Karpas-422 (cell line): ENCODE results near the gene PLXDC2. TPM values are rescaled to one million over a fixed set of nuclear protein-coding genes. Genes with fewer than 3 reads are reported as not detected.

ENCODE experiments used
- DNase-seq: peaks from one replicate; pipeline ENCODE4 v3.0.0-alpha.2; 2015
- H2AFZ ChIP-seq: fragments of 200-600 bp; sonication (generic); 2 replicates; pipeline ENCODE4 v1.6.1; 2014; ENCODE audit warnings: antibody characterized with exemption, low read length, mixed read lengths
- H3K27ac ChIP-seq: fragments of 200-600 bp; sonication (generic); 2 replicates; pipeline ENCODE4 v1.5.1; 2014; ENCODE audit warnings: mild to moderate bottlenecking, low read length, moderate library complexity
- H3K27me3 ChIP-seq: fragments of 200-600 bp; sonication (generic); 2 replicates; pipeline ENCODE4 v1.6.1; 2014; ENCODE audit warnings: low read length, mixed read lengths
- H3K36me3 ChIP-seq: fragments of 200-600 bp; sonication (generic); 2 replicates; pipeline ENCODE4 v1.6.1; 2014; ENCODE audit warnings: low read length, mixed read lengths; ENCODE audit not compliant: insufficient read depth
- H3K4me1 ChIP-seq: fragments of 200-600 bp; sonication (generic); 2 replicates; pipeline ENCODE4 v1.6.1; 2014; ENCODE audit warnings: mild to moderate bottlenecking, low read length, mixed read lengths
- H3K4me2 ChIP-seq: fragments of 200-600 bp; sonication (generic); 2 replicates; pipeline ENCODE4 v1.6.1; 2014; ENCODE audit warnings: low read length, low read depth, mild to moderate bottlenecking; ENCODE audit not compliant: poor library complexity, severe bottlenecking
- H3K4me3 ChIP-seq: fragments of 200-600 bp; sonication (generic); 2 replicates; pipeline ENCODE4 v1.5.1; 2014; ENCODE audit warnings: mild to moderate bottlenecking, antibody characterized with exemption, low read length, mixed read lengths
- H3K79me2 ChIP-seq: fragments of 200-600 bp; sonication (generic); 2 replicates; pipeline ENCODE4 v1.6.1; 2014; ENCODE audit warnings: mild to moderate bottlenecking, low read length, mixed read lengths
- H3K9ac ChIP-seq: fragments of 200-600 bp; sonication (generic); 2 replicates; pipeline ENCODE4 v1.6.0; 2014; ENCODE audit warnings: low read length
- H3K9me2 ChIP-seq: fragments of 200-600 bp; sonication (generic), shearing (Covaris generic); replicated peaks from 2 replicates; pipeline ENCODE4 v1.6.0; 2014; ENCODE audit warnings: mild to moderate bottlenecking, low read length, moderate library complexity; ENCODE audit not compliant: insufficient read depth
- H3K9me3 ChIP-seq: fragments of 300-700, 200-600 bp; sonication (generic); 2 replicates; pipeline ENCODE4 v1.6.1; 2014; ENCODE audit warnings: low read length, mixed read lengths
- H4K20me1 ChIP-seq: fragments of 200-600 bp; sonication (generic); 2 replicates; pipeline ENCODE4 v1.6.1; 2014; ENCODE audit warnings: mild to moderate bottlenecking, antibody characterized with exemption, low read length, low read depth; ENCODE audit not compliant: insufficient read depth
- small RNA-seq: library from RNA; depleted of rRNA; stranded (forward); fragments of <200 nt; gene quantifications from one replicate; pipeline ENCODE3, GENCODE V24; 2014
- total RNA-seq: library from RNA; depleted of rRNA; stranded (reverse); fragments of >200 nt; shearing (Covaris generic); gene quantifications from 2 replicates; pipeline ENCODE4 v1.2.3, GENCODE V29; 2014; ENCODE audit warnings: low replicate concordance

Gene PLXDC2
- total RNA-seq, 1 experiment from 2014 or later: not detected

GRCh38 chr10:20330246-20330645 is 514.0 kb downstream of the PLXDC2 start:
- Histone ChIP-seq H3K4me3 (no peak overlapping the region), H3K4me2 (no peak overlapping the region), H3K79me2 (no peaks in the 10 kb centered on the region), H3K27me3 (no peaks in the 10 kb centered on the region), H3K9me3 (peaks cover 32% of the 10 kb centered on the region), H3K36me3 (no peaks in the 10 kb centered on the region), H3K9me2 (no peaks in the 10 kb centered on the region), H4K20me1 (no peaks in the 10 kb centered on the region), H3K4me1 (no peaks in the 10 kb centered on the region), H3K9ac (no peak overlapping the region), H2AFZ (no peak overlapping the region), H3K27ac (no peak overlapping the region)
- DNase-seq: no peak

- Histone ChIP-seq H3K4me1 (no peaks in the 10 kb centered on the region), H4K20me1 (no peaks in the 10 kb centered on the region), H3K9me3 (peaks cover 27% of the 10 kb centered on the region), H3K27me3 (no peaks in the 10 kb centered on the region), H3K4me3 (no peak overlapping the region), H3K79me2 (no peaks in the 10 kb centered on the region), H3K4me2 (no peak overlapping the region), H3K9ac (no peak overlapping the region), H3K27ac (no peak overlapping the region), H3K9me2 (no peaks in the 10 kb centered on the region), H2AFZ (no peak overlapping the region), H3K36me3 (no peaks in the 10 kb centered on the region)
- no peak for DNase-seq
Observed at GRCh38 chr10:20334559-20334958, 518.3 kb downstream of the PLXDC2 start.

Small RNAs within 50 kb of the gene (small RNA-seq; reads per million reads assigned to genes)
- gene RNU6-1212P: not detected
